MCF 10A (cell line): Measurements from ENCODE around the gene ANKH. TPM values are rescaled to one million over a fixed set of nuclear protein-coding genes. Genes with fewer than 3 reads are reported as not detected.
A peak's percentile ranks its signal among the peaks of the same experiment; 100 is the strongest.
"Not testable (repeated sequence)": the region's sequence is repeated elsewhere in the genome, so short reads cannot be mapped to it uniquely, and the experiment has no call there.

ENCODE experiments used
- Bru-seq: library from RNA; stranded (reverse); fragments of 400-500 nt; gene quantifications from one replicate; lab custom pipeline; 2021; lab: Mats Ljungman, UMichigan
- BruChase-seq, 2 experiments: library from RNA; stranded (reverse); fragments of 400-500 nt; gene quantifications; one replicate each; lab custom pipeline; 2021; lab: Mats Ljungman, UMichigan
- BruUV-seq: library from RNA; stranded (reverse); fragments of 400-500 nt; replicated peaks from 2 replicates; lab custom pipeline; 2021; lab: Mats Ljungman, UMichigan
- CTCF ChIA-PET: fragments of 300-600 bp; sonication (Branson Sonifier 250); formaldehyde crosslinking; extraction: SDS; loops from one replicate; lab custom pipeline; 2021; ENCODE audit warnings: antibody characterized with exemption, inconsistent platforms; lab: Yijun Ruan, JAX
- POLR2A ChIA-PET: fragments of 300-600, 350-650 bp; sonication (Branson Sonifier 250); formaldehyde crosslinking; extraction: SDS; loops from one replicate; lab custom pipeline; 2020; ENCODE audit warnings: antibody characterized with exemption, inconsistent platforms; lab: Yijun Ruan, JAX
- DNase-seq: peaks from one replicate; pipeline ENCODE4 v3.0.0-alpha.2; 2018; ENCODE audit not compliant: unreplicated experiment
- H3K27ac Mint-ChIP-seq: one replicate; pipeline ENCODE4 v1.8.0; 2022; ENCODE audit warnings: mild to moderate bottlenecking, low read depth, mixed read lengths; ENCODE audit not compliant: unreplicated experiment
- H3K27me3 Mint-ChIP-seq: one replicate; pipeline ENCODE4 v1.8.0; 2022; ENCODE audit warnings: mixed read lengths; ENCODE audit not compliant: insufficient read depth, unreplicated experiment
- H3K36me3 Mint-ChIP-seq: one replicate; pipeline ENCODE4 v1.8.0; 2022; ENCODE audit warnings: mild to moderate bottlenecking, moderate library complexity, mixed read lengths; ENCODE audit not compliant: insufficient read depth, unreplicated experiment
- H3K4me1 Mint-ChIP-seq: one replicate; pipeline ENCODE4 v1.8.0; 2022; ENCODE audit warnings: mixed read lengths; ENCODE audit not compliant: insufficient read depth, unreplicated experiment
- H3K4me3 Mint-ChIP-seq: one replicate; pipeline ENCODE4 v1.8.0; 2022; ENCODE audit warnings: mild to moderate bottlenecking, moderate library complexity, mixed read lengths; ENCODE audit not compliant: unreplicated experiment
- H3K9me3 Mint-ChIP-seq: one replicate; pipeline ENCODE4 v1.8.0; 2022; ENCODE audit warnings: mixed read lengths; ENCODE audit not compliant: unreplicated experiment
- CTCF ChIP-seq: fragments of 200-600 bp; IDR thresholded peaks from one replicate; pipeline ENCODE4 v1.8.0; 2022; ENCODE audit warnings: antibody characterized with exemption, mild to moderate bottlenecking; ENCODE audit not compliant: unreplicated experiment
- intact Hi-C: fragments of 100-400 bp; cut with micrococcal nuclease; formaldehyde crosslinking; loops from 2 replicates; pipeline ENCODE4 v1.14.1; 2022
- long read RNA-seq: library from polyadenylated mRNA; stranded (forward); transcript quantifications from one replicate; pipeline ENCODE4 v2.0.0, GENCODE V29; 2022
- total RNA-seq: library from RNA; stranded (reverse); gene quantifications from 2 replicates; pipeline ENCODE4 v1.2.3, GENCODE V29; 2022

Gene ANKH
- 51.3 and 65.7 TPM in 2 replicates for total RNA-seq
- percentile 65 among the genes with signal in this experiment for Bru-seq, nascent RNA
- BruChase-seq, experiment 1, labeled RNA remaining after a 6-hour chase: percentile 60 among the genes with signal in this experiment
- BruChase-seq, experiment 2, labeled RNA remaining after a 2-hour chase: percentile 54 among the genes with signal in this experiment
- long read RNA-seq, full-length matches to known transcripts: 73 of 99 reads
- long read RNA-seq, partial matches to known transcripts: 7 of 99 reads
- long read RNA-seq, other reads (novel, unspliced or antisense): 19 of 99 reads

- intact Hi-C loops: loop anchor here (1.0 kb wide), 1 partner anchor 132 kb away; no protein-coding TSS in a partner anchor
- peaks cover 6% of the 10 kb centered on the region for H3K36me3 Mint-ChIP-seq
- TF ChIP-seq CTCF: no peak
- POLR2A ChIA-PET: interaction anchor here (0.5 to 2.8 kb wide), 12 partner anchors 9 to 207 kb away, joined by 3 to 22 read pairs (median 3); no protein-coding TSS in a partner anchor
- H3K9me3 Mint-ChIP-seq: no peaks in the 10 kb centered on the region
- H3K4me1 Mint-ChIP-seq: peaks cover 15% of the 10 kb centered on the region
- peak within 1 kb of the TSS; percentile 63 for H3K27ac Mint-ChIP-seq
- H3K4me3 Mint-ChIP-seq: peak within 1 kb of the TSS; percentile 80
- peak; percentile 72 for DNase-seq
- no peaks in the 10 kb centered on the region for H3K27me3 Mint-ChIP-seq
- BruUV-seq: no TSS peak
- CTCF ChIA-PET: interaction anchor here (0.6 to 5.7 kb wide), 12 partner anchors 9 to 1123 kb away, joined by 3 to 25 read pairs (median 4); no protein-coding TSS in a partner anchor
Observed at GRCh38 chr5:14871214-14872069, at the start of gene ANKH. Gene ANKH, minus strand, starts transcription at chr5:14871778. Its CDS starts 331 bp downstream, at chr5:14871447.

- H3K36me3 Mint-ChIP-seq: no peaks in the 10 kb centered on the region
- ChIA-PET POLR2A (no interaction called here), CTCF (no interaction called here)
- no TSS peak for BruUV-seq
- peaks cover 7% of the 10 kb centered on the region for H3K9me3 Mint-ChIP-seq
- no peaks in the 10 kb centered on the region for H3K27me3 Mint-ChIP-seq
- DNase-seq: no peak
- H3K27ac Mint-ChIP-seq: no peak overlapping the region
- no peak overlapping the region for H3K4me3 Mint-ChIP-seq
- intact Hi-C loops: no loop called here
- H3K4me1 Mint-ChIP-seq: peaks cover 17% of the 10 kb centered on the region
- no peak for TF ChIP-seq CTCF
Observed at GRCh38 chr5:14920121-14920520, 48.5 kb upstream of the ANKH start.

GRCh38 chr5:14919106-14919505 is 47.5 kb upstream of the ANKH start:
- H3K9me3 Mint-ChIP-seq, H3K4me3 Mint-ChIP-seq, H3K27ac Mint-ChIP-seq, POLR2A ChIA-PET, BruUV-seq, H3K36me3 Mint-ChIP-seq, H3K27me3 Mint-ChIP-seq, CTCF ChIA-PET, DNase-seq, intact Hi-C loops: not testable (repeated sequence)
- peaks cover 22% of the 10 kb centered on the region for H3K4me1 Mint-ChIP-seq

GRCh38 chr5:14917719-14918118 is 46.1 kb upstream of the ANKH start:
- TF ChIP-seq CTCF: no peak
- POLR2A ChIA-PET: no interaction called here
- no peak overlapping the region for H3K27ac Mint-ChIP-seq
- no peaks in the 10 kb centered on the region for H3K36me3 Mint-ChIP-seq
- CTCF ChIA-PET: interaction anchor here (0.7 to 1.1 kb wide), 2 partner anchors 8 to 765 kb away, joined by 3 read pairs; no protein-coding TSS in a partner anchor
- no peaks in the 10 kb centered on the region for H3K27me3 Mint-ChIP-seq
- intact Hi-C loops: no loop called here
- H3K4me3 Mint-ChIP-seq: no peak overlapping the region
- BruUV-seq: no TSS peak
- peaks cover 7% of the 10 kb centered on the region for H3K9me3 Mint-ChIP-seq
- DNase-seq: peak; percentile 24
- H3K4me1 Mint-ChIP-seq: peaks cover 22% of the 10 kb centered on the region
